Posterior vena cava (tissue), 2 donors: ENCODE results near the gene MZB1. TPM values are rescaled to one million over a fixed set of nuclear protein-coding genes. Genes with fewer than 3 reads are reported as not detected.
A peak's percentile ranks its signal among the peaks of the same experiment; 100 is the strongest.
"Not testable (repeated sequence)": the region's sequence is repeated elsewhere in the genome, so short reads cannot be mapped to it uniquely, and the experiment has no call there.

Experiments used
- DNase-seq: peaks from one replicate; pipeline ENCODE4 v3.0.0-alpha.2; 2020; ENCODE audit warnings: low spot score
- intact Hi-C, 2 donors: fragments of 100-400 bp; cut with DNase I; formaldehyde crosslinking; loops; one replicate each; pipeline versions ENCODE4 v1.14.1 to v1.14.2; 2022 to 2023
- total RNA-seq, 2 donors: library from RNA; stranded (reverse); fragmentation: NEBNext Ultra II Directional; extraction: Animal tissue kit (Norgen Biotek cat#: 25700); gene quantifications; one replicate each; pipeline ENCODE4 v1.2.1, GENCODE V29; 2021
- donor health status: DM: yes; HTN: yes; CAD: no.
- donor health status: DM: yes; HTN: yes; CAD: no.

MZB1 gene
- total RNA-seq, 2 donors from 2014 or later = 1.0 TPM

DNA sequence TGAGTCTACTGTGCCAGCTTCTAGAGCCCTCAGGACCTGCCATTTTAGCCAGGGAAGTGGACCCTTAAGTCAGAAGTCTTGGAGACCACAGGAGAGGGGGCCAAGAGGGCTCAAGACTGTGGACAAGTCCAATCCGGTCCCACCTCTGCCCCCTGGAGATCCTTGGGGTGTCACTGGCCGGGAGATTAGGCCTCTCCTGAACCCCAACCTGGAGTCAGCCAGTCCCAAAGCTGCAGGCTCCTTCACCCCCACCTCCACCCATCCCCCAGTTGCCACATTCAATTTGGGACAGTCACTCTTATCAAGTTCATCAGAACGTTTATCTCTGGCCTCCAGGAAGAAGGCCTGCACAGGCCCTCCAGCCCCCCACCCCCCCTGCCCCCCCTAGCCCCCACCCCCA is 6.9 kb downstream of the MZB1 start:
- DNase-seq = peak; percentile 30
- intact Hi-C loops = no loop called here

DNA sequence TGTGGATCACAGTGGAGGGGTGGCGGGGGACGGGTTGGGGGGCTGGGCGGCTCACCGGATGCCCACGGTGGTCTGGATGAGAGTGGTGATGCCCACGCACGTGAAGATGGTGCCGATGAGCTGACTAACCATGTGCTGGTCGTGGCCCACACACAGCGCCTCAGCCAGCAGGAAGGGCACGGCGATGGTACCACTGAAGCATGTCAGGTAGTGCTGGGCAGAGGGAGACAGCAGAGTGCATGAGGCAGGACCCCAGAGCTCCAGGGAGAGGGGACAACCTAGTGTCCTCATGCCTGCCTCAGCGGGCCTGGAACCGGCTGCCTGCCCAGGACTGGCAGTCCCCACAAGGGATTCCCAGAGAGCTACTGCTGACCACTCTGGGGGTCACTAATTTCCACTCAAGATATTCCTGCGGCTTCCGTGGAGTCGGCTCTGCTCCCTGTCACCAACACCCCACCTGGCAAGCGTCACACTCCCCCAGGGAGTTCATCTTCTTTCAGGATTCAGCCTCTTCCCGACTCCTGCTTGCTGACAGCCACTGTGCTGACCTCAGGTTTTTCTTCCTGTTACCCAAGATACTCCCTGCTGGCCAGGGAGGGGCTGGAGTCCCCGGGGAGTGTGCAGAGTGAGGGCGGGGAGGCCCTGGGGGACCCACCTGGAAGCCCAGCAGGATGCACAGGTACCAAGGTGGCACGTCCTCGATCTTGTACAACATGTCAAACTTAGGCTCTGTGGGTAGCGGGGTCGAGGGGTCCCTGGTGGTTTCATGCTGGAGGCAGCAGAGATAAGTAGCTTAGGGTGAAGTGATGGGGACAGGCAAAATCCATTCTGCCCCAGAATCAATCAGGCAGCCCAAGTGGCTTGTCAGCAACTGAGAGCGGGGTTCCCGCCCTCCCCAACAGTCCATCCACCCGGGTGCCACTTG is 7.6 kb downstream of the MZB1 start:
- peak; percentile 73 for DNase-seq
- intact Hi-C loops = no loop called here

DNA sequence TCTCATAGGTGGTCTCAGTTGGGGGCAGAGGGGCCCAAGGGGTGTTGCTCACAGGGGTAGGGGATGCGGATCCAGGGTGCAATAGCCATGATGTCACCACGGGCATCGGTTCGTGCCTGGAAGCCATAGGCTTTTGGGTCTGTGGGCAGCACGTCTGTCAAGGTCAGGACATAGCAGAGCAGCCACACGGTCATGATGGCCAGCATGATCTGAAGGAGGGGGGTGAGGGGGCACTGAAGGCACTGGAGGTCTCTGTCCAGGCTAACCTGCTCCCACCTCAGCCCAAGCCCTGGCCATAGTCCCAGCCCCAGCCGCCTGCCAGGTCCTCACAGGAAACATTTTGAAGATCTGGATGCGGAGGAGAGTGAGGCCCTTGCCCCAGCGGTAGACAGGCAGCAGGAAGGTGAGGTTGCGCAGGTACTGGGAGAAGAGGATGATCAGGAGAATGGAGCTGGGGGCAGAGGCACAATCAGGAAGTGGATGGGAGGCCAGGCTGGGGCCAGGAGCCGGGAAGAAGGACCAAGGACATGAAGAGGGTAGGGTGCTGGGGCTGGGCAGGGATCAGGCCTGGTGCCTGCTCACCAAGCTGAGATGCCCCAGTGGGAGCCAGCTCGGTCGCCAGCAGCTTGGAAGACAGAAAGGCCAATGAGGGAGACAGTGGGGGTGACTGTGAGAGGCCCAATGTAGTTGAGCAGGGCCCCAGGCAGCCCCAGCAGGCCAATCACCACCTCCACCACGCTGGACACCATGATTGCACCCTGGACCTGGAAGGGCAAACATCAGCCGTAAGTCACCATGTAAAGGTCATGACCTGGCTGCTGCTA is 9.9 kb downstream of the MZB1 start:
- intact Hi-C loops = no loop called here

DNA sequence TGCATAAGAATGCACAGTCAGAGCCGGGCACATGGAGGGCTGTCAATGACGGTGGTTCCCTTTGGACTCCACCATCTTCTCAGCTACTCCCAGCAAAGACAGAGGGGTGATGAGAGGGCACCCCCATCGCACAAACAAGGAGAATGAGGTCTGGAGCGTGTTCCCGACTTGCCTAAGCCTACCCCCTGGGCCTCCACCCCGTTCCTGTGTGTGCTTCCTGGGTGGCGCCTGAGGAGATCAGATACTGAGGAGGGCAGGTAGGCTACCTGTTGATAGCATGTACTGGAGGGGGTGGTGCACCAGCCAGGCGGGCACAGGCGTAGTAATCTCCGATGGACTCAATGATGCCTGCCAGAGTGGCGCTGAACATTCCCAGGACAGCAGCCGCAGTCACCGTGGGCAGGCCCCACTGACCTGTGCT is 10.8 kb downstream of the MZB1 start:
- intact Hi-C loops = no loop called here
- DNase-seq = peak; percentile 60

More for the DNA sequence above, 9.9 kb downstream of the MZB1 start:
- peak; percentile 69 for DNase-seq

DNA sequence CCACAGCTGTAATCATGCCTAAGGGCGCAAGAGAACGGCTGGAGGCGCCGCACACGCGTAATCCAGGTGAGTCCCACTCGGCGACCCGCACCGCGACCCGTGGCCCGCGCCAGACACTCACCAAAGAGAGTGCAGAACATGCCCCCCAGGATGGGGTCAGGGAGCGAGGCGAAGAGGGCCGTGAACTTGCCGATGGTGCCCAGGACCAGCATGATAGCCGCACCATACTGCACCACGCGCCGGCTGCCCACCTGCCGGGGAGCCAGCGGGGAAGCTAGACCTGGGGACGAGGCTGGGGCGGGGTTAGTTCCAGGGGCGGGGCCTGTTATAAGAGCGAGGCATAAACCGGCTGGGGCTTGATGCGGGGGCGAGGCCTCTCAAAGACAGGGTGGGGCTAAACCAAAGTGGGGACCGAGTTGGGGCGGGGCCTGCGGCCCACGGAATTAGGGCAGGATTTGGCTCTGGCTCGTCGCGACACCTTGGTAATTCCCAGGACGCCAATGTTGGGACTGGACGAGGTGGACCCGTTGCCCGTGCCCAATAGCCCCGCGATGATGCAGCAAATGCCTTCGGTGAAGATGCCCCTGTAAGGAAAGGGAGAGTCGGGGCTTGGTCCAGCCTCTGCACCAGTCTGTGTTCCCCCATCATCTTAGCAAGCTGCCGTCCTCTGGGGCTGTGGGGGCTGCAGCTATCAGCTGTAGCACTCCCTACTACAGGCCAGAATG is 11.4 kb downstream of the MZB1 start:
- peak; percentile 77 for DNase-seq
- intact Hi-C loops = no loop called here

DNA sequence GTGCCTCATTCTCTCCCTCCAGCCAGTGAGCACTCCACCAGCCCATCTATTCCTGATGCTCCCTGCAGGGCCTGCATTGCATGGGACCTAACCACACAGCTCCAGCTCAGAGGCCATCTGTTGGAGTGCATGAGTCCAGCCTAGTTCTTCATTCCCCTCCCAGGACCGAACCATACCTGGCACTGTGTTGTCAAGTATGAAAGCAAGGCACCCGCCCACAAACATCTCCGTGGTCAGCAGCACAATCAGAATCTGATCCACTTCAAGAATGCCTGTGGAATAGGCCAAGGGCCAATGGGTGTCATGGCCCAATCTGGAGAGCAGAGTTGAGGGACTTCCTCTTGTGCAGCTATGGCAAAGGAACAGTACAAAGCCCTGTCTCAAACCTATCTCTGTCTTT is 12.5 kb downstream of the MZB1 start:
- intact Hi-C loops = no loop called here
- peak; percentile 30 for DNase-seq

DNA sequence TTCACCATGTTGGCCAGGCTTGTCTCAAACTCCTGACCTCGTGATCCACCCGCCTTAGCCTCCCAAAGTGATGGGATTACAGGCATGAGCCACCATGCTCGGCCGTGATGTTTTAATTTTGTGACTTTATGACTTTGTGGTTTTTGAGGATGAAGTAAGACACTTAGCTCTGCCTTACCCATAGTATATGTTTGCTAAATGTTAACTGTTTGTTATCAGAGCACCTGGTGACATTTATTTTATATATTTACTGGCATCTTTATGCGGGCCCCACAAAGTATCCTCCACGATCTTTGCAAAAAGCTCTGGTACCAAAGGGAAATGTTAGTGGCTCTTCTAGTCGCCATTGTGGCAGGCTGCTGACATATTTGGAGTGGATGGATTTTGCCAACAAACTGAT is 13.3 kb downstream of the MZB1 start:
- intact Hi-C loops = no loop called here
- DNase-seq = no peak

DNA sequence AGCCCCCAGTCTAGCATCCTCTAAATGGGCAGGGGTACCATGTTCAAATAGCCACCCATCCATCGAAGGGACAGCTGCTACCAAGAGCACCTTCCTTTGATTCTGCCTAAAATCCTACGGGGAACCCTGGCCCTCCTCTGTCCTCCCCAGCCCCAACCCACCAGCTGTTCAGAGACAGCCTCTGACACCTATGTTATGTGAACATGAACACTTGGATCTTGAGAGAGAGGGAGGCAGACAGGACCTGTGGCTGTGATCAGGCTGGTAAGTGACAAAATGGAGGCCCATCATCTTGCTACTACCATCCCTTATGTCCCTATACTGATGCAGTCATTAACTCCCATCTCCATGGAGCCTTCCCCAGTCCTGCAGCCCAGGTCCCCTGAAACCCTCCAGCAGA is 14.8 kb downstream of the MZB1 start:
- intact Hi-C loops = no loop called here
- DNase-seq = peak; percentile 28

DNA sequence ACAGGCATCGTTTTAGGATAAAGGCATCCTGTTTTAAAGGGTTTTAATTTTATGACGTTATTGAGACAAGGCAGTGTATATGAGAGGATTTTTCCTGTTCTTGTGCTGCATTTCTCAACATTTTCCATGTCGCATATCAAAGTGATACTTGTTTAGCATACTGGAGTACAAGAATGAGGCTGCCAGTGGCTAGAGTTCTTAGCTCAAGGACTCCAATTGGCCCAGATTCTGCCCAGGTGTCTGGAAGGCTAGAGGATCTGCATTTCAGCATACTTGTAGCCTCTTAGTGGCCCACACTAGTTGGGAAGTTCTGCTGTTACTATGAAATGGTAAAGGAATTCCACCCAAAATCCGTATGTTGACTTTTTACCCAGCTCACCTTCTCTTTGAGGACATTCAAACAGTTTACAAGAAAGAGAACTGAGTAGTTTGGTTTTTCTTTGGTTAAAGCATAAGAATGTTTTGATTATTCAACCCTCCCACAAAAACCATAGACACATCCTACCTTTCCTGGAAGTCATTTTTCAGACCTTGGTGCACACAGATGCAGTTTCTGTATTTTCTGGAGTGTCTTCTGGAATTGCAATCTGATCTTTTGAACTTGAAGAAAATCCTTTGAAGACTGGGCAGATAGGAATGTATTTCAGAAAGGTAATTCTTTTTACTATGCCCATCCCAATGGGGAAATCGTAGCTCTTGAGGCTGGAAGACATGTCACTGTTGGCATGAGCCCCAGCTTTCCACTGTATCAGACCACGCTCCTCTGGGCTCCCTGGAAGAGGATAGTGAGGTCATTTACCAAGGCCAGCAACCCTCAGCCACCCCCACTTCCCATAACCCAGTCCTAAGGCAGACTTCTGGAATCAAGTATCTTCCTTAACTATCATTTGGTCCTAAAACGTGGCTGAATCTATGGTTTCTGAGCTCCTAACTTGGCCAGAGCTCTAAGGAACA is 18.0 kb downstream of the MZB1 start:
- peak; percentile 44 for DNase-seq
- intact Hi-C loops = no loop called here

DNA sequence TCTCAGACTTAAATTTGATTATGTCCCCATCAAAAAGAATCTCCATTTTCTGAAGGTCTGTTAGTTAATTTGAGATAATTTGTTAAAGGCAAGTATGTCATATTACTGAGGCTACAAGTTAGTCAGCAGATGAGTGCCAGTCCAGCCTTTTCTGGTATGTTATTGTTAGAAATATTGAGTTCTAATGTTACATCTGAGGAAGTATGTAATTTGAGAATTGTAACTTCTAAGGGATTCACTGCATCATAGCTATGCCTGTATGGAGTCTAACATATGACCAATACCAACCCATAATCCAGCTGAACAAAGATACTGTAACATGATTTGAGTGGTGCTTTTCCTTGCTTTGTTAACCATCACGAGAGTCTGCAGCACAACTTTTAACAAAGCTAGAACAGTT is 20.5 kb downstream of the MZB1 start:
- intact Hi-C loops = no loop called here
- no peak for DNase-seq

DNA sequence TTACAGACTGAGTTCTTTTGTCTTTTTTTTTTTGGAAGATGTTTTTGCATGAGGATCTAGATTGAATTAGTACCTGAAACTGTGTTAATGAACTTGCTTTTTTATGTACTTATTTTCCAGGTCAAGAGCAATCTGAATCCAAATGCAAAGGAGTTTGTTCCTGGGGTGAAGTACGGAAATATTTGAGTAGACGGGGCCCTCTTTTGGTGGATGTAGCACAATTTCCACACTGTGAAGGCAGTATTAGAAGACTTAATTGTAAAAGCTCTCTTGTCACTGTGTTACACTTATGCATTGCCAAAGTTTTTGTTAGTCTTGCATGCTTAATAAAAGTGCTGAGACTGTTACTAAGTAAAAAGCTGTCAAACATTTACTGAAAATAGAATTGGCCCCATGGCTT is 21.1 kb downstream of the MZB1 start:
- no peak for DNase-seq
- intact Hi-C loops = no loop called here

DNA sequence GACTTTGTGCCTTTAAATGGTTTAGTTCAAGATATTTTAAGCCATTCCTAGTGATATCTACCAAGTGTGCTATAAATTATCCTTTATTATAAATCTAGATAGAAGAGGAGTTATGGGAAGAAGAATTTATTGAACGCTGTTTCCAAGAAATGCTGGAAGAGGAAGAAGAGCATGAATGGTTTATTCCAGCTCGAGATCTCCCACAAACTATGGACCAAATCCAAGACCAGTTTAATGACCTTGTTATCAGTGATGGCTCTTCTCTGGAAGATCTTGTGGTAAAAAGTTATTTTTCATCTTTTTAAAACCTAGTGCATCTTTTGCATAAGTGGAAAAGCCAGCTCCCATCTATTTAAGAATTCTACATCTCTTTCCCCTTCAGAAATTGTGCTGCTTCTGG is 25.2 kb downstream of the MZB1 start:
- no peak for DNase-seq
- intact Hi-C loops = no loop called here

DNA sequence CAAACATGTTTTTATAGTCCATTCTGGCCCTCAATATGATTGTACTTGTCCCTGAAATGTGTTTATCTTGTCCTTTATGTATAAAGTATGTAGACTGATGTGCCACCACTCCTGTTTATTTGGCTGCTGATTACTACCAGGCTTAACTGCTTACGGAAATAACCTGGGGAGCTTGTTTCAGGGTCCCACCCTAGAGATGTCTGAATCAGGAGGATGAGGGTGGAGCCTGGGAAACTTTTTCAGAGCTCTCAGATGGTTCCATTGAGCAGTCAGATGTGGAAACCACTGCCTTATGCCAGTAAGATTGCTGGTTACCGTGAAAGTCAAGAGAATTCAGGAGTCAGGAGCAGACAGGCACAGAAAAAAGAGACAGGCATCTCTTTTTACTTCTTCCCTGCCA is 25.8 kb downstream of the MZB1 start:
- no peak for DNase-seq

DNA sequence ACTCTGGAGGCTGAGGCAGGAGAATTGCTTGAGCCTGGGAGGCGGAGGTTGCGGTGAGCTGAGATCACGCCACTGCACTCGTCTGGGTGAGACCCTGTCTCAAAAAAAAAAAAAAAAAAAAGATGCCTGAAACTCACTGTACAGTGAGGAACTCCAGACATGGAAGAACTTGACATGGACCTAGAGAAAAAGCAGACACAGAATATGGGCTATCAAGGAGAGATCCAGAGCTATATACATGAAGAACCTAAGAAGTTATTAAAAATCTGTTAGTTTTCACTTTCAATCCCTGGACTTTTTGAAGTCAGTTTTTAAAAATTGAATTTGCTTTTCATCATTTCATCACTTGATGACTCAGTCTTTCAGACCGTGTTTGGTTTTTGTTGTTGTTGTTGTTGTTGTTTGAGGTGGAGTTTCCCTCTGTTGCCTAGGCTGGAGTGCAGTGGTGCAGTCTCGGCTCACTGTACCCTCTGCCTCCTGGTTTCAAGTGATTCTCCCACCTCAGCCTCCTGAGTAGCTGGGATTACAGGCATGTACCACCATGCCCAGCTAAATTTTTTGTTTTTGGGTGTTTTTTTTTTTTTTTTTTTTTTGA is 27.8 kb downstream of the MZB1 start:
- intact Hi-C loops = no loop called here
- no peak for DNase-seq

More for the DNA sequence above, 25.8 kb downstream of the MZB1 start:
- intact Hi-C loops = no loop called here

DNA sequence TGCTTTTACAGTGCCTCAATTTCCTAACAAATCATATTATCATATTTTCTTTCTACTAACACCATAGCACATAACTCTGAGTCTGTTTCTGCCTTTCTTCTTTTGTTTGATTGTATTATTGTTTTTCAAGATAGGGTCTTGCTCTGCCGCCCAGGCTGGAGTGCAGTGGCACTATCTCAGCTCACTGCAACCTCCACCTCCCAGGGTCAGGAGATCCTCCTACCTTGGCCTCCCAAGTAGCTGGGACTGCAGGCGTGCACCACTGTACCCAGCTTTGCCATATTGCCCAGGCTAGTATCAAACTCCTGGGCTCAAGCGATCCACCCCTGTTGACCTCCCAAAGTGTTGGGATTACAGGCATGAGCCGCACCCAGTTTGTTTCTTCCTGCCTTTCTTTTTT is 29.3 kb downstream of the MZB1 start:
- no peak for DNase-seq
- intact Hi-C loops = no loop called here

DNA sequence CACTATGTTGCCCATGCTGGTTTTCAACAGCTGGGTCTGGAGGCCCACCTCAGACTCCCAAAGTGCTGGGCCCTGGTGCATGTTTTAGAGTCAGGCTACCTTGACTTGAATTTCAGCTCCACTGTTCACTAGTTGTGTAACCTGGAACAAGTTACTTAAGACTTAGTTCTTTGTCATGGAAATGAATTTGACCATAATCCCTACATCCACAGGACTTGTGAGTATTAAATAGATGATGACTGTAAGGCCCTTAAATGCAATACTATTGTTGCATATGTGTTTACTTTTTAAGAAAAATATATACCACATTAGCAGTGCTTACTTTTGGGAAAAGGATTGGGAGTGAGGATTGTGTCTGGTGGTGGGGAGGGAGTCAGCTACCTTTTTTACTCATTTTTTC is 31.6 kb downstream of the MZB1 start:
- intact Hi-C loops = no loop called here
- DNase-seq = no peak

DNA sequence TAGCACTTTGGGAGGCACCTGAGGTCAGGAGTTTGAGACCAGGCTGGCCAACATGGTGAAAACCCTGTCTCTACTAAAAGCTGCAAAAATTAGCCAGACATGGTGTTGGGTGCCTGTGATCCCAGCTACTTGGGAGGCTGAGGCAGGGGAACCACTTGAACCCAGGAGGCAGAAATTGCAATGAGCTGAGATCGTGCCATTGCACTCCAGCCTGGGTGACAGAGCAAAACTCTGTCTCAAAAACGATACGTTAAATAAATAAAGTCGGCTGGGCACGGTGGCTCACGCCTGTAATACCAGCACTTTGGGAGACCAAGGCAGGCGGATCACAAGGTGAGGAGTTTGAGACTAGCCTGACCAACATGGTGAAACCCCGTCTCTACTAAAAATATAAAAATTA is 33.8 kb downstream of the MZB1 start:
- DNase-seq, intact Hi-C loops: not testable (repeated sequence)

DNA sequence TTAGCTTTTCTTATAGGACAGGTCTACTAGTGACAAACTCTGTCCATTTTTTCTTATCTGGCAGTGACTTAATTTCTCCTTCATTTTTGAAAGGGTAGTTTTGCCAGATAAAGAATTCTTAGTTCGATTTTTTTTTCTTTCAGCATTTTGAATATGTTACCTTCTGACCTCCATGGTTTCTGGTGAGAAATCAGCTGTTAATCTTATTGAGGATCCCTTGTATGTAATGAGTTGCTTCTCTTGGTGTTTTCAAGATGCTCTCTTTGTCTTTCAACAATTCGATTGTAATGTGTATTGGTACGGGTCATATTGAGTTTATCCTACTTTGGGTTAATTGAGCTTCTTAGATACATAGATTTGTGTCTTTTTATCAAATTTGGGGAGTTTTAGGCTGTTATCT is 35.5 kb downstream of the MZB1 start:
- intact Hi-C loops = no loop called here
- DNase-seq = no peak
